B cell (primary cell): ENCODE measurements around the gene CAMTA1. TPM values are rescaled to one million over a fixed set of nuclear protein-coding genes. Genes with fewer than 3 reads are reported as not detected.

Experiments
- ATAC-seq: fragments of 200-7000 bp; cut with Tn5 transposase; one replicate; pipeline ENCODE4 v1.10.0; 2021; ENCODE audit warnings: low read depth, mild to moderate bottlenecking, moderate number of reproducible peaks, moderate library complexity
- CTCF ChIA-PET: fragments of 350-600 bp; sonication (Branson Sonifier 250); formaldehyde crosslinking; loops from one replicate; lab custom pipeline; 2021; ENCODE audit warnings: antibody characterized with exemption, inconsistent platforms; lab: Charles Lee
- POLR2A ChIA-PET: fragments of 350-600 bp; sonication (Branson Sonifier 250); formaldehyde crosslinking; loops from one replicate; lab custom pipeline; 2021; ENCODE audit warnings: antibody characterized with exemption; lab: Charles Lee
- DNase-seq: peaks from one replicate; pipeline ENCODE4 v3.0.0; 2013
- H2AFZ ChIP-seq: 2 replicates; pipeline ENCODE4 v1.6.1; 2012; ENCODE audit warnings: mild to moderate bottlenecking, low read depth, low read length; ENCODE audit not compliant: insufficient read depth, poor library complexity, severe bottlenecking
- H3K27ac ChIP-seq, 2 donors: 1 replicate in 1 of 2; 2 replicates in 1 of 2; pipeline ENCODE4 v1.5.1; 2012 to 2013; ENCODE audit warnings: low read length in 2 of 2, mild to moderate bottlenecking in 2 of 2, moderate library complexity in 1 of 2
- H3K27me3 ChIP-seq, 4 experiments: fragments of 200-600 bp in 1 of 4; sonication (generic) in 1 of 4; replicated peaks in 1 of 4; 1 replicate in 2 of 4; 2 replicates in 2 of 4; pipeline versions ENCODE4 v1.6.1 to v1.7.0; 2013 to 2016; ENCODE audit warnings: low read length in 3 of 4, mild to moderate bottlenecking in 2 of 4, mixed read lengths in 1 of 4, moderate library complexity in 1 of 4; ENCODE audit not compliant: insufficient read depth in 4 of 4, control insufficient read depth in 3 of 4; ENCODE audit errors: control extremely low read depth in 1 of 4
- H3K36me3 ChIP-seq, 2 experiments: replicated peaks in 1 of 2; 1 replicate in 1 of 2; 2 replicates in 1 of 2; pipeline versions ENCODE4 v1.6.1 to v1.7.1; 2013; ENCODE audit warnings: low read length in 1 of 2; ENCODE audit not compliant: insufficient read depth in 2 of 2, control insufficient read depth in 1 of 2; ENCODE audit errors: control extremely low read depth in 1 of 2, extremely low read depth in 1 of 2
- H3K4me1 ChIP-seq, 2 donors: fragments of 200-600 bp in 1 of 2; sonication (generic) in 1 of 2; 1 replicate in 1 of 2; 2 replicates in 1 of 2; pipeline versions ENCODE4 v1.5.1 to v1.6.1; 2013 to 2017; ENCODE audit warnings: low read length in 2 of 2; ENCODE audit not compliant: control insufficient read depth in 2 of 2, insufficient read depth in 2 of 2
- H3K4me2 ChIP-seq: replicated peaks from 2 replicates; pipeline ENCODE3; 2012; ENCODE audit warnings: mild to moderate bottlenecking, low read depth, low read length; ENCODE audit not compliant: poor library complexity, severe bottlenecking
- H3K4me3 ChIP-seq, 5 experiments: fragments of 200-600 bp in 1 of 5; sonication (generic) in 1 of 5; 1 replicate in 3 of 5; 2 replicates in 2 of 5; pipeline versions ENCODE4 v1.5.1 to v1.7.0; 2011 to 2016; ENCODE audit warnings: low read length in 4 of 5, mild to moderate bottlenecking in 4 of 5, low read depth in 2 of 5, control low read depth in 1 of 5, moderate library complexity in 1 of 5; ENCODE audit not compliant: insufficient read depth in 1 of 5; ENCODE audit errors: control extremely low read depth in 1 of 5, extremely low read depth in 1 of 5
- H3K79me2 ChIP-seq: fragments of 200-600 bp; sonication (generic); one replicate; pipeline ENCODE4 v1.6.0; 2016; ENCODE audit warnings: low read length; ENCODE audit not compliant: control insufficient read depth, insufficient read depth
- H3K9ac ChIP-seq: fragments of 200-600 bp; sonication (generic); 2 replicates; pipeline ENCODE4 v1.6.1; 2017; ENCODE audit warnings: mild to moderate bottlenecking, low read length, moderate library complexity
- H3K9me3 ChIP-seq, 3 donors: one replicate each; pipeline versions ENCODE4 v1.6.1 to v1.7.1; 2013; ENCODE audit warnings: low read length in 2 of 3; ENCODE audit not compliant: control insufficient read depth in 2 of 3, insufficient read depth in 1 of 3; ENCODE audit errors: control extremely low read depth in 1 of 3
- H4K20me1 ChIP-seq: 2 replicates; pipeline ENCODE4 v1.6.0; 2012; ENCODE audit warnings: mild to moderate bottlenecking, low read length; ENCODE audit not compliant: insufficient read depth, control insufficient read depth, poor library complexity, severe bottlenecking
- H3K27ac Mint-ChIP-seq: one replicate; pipeline ENCODE4 v1.8.0; 2021; ENCODE audit warnings: mixed read lengths
- H3K27me3 Mint-ChIP-seq: one replicate; pipeline ENCODE4 v1.8.0; 2021; ENCODE audit warnings: mixed read lengths
- H3K4me1 Mint-ChIP-seq: one replicate; pipeline ENCODE4 v1.8.0; 2021; ENCODE audit warnings: mixed read lengths
- H3K4me3 Mint-ChIP-seq: one replicate; pipeline ENCODE4 v1.8.0; 2021; ENCODE audit warnings: mixed read lengths
- H3K9me3 Mint-ChIP-seq: one replicate; pipeline ENCODE4 v1.8.0; 2022; ENCODE audit warnings: mixed read lengths; ENCODE audit not compliant: insufficient read depth
- EZH2 ChIP-seq: IDR thresholded peaks from 2 replicates; pipeline ENCODE4 v1.6.1; 2012; ENCODE audit warnings: borderline replicate concordance, low read depth, mild to moderate bottlenecking, moderate library complexity, low read length; ENCODE audit not compliant: insufficient read depth, poor library complexity, severe bottlenecking
- WGBS: methylation state at CpG from one replicate; pipeline ENCODE4 v1.1.5; 2013; ENCODE audit warnings: missing lambda C conversion rate; ENCODE audit not compliant: insufficient coverage; 5-methylcytosine and 5-hydroxymethylcytosine counted together
- intact Hi-C: fragments of 100-400 bp; cut with micrococcal nuclease; formaldehyde crosslinking; loops from one replicate; pipeline ENCODE4 v1.10.0; 2022
- polyA plus RNA-seq: library from polyadenylated mRNA; depleted of rRNA; stranded (reverse); fragments of >200 nt; gene quantifications from 2 replicates; pipeline ENCODE4 v1.2.3, GENCODE V29; 2012
- total RNA-seq, 2 donors: library from RNA; stranded (reverse); fragments of 120-200 nt in 1 of 2; gene quantifications; 1 replicate in 1 of 2; 2 replicates in 1 of 2; pipeline versions ENCODE4 v1.2.3 to v1.2.4, GENCODE V29; 2013 to 2022
- TF ChIP-seq, protein P1 (sequence below): fragments of 200-600 bp; IDR thresholded peaks from one replicate; pipeline ENCODE4 v1.8.0; 2022; ENCODE audit warnings: antibody characterized with exemption, mild to moderate bottlenecking

Gene CAMTA1
- total and polyA plus RNA-seq, 2 donors (not counting 1 experiment from before 2014, with no cell fraction given): 42.2 to 45.7 TPM

DNA sequence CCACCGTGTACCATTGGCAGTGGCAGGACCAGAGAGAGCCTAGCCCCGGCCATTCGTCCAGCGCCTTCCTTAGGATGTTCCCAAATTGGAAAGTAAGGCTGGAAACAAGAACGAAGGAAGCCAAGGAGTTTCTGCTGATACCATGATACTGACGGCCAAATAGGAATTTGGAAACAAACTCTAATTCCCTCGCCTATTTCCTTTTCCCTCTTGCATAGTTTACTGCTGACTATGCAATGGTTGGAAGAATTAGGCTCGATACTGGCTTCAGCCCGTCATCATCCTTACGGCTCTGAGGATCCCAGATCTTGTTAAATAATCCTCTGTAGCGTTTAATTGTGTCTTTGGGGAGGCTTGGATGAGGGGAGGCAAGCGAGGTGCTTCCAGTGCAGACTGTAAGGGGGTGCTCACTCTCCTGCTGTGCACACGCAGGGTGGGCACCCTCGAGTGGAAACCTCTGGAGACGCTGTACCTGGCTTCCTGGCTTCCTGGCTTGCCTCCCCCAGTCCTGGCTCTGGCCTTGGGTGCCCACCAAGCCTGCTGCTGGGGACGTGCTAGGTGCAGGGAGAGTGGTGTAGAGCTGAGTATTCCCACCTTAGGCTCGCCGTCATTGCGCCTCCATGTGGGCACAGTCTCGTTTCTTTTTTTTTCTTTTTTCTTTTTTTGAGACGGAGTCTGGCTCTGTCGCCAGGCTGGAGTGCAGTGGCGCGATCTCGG, 27.4 kb upstream of the CAMTA1 start:
- H3K4me1 ChIP-seq: peaks cover 0 to 4% of the 10 kb centered on the region in 2 donors
- H3K4me3 ChIP-seq: no peak overlapping the region
- CTCF ChIA-PET: no interaction called here
- Mint-ChIP-seq H3K4me3 (no peak overlapping the region), H3K27me3 (peaks cover 15% of the 10 kb centered on the region), H3K4me1 (peaks cover 6% of the 10 kb centered on the region), H3K27ac (no peak overlapping the region), H3K9me3 (no peaks in the 10 kb centered on the region)
- no peaks in the 10 kb centered on the region for H3K27me3 ChIP-seq
- POLR2A ChIA-PET: no interaction called here
- no peak overlapping the region for H3K27ac ChIP-seq
- intact Hi-C loops: no loop called here
- no peak overlapping the region for H3K4me2 ChIP-seq
- WGBS: 94% methylated on average over 19 of the region's 25 CpGs
- H4K20me1 ChIP-seq: no peaks in the 10 kb centered on the region
- H3K9me3 ChIP-seq: no peaks in the 10 kb centered on the region
- no peak for ATAC-seq
- no peaks in the 10 kb centered on the region for H3K36me3 ChIP-seq
- H3K79me2 ChIP-seq: no peaks in the 10 kb centered on the region
- TF ChIP-seq, protein P1, sequence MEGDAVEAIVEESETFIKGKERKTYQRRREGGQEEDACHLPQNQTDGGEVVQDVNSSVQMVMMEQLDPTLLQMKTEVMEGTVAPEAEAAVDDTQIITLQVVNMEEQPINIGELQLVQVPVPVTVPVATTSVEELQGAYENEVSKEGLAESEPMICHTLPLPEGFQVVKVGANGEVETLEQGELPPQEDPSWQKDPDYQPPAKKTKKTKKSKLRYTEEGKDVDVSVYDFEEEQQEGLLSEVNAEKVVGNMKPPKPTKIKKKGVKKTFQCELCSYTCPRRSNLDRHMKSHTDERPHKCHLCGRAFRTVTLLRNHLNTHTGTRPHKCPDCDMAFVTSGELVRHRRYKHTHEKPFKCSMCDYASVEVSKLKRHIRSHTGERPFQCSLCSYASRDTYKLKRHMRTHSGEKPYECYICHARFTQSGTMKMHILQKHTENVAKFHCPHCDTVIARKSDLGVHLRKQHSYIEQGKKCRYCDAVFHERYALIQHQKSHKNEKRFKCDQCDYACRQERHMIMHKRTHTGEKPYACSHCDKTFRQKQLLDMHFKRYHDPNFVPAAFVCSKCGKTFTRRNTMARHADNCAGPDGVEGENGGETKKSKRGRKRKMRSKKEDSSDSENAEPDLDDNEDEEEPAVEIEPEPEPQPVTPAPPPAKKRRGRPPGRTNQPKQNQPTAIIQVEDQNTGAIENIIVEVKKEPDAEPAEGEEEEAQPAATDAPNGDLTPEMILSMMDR: no peak
- no peak for TF ChIP-seq EZH2
- no peak overlapping the region for H2AFZ ChIP-seq
- no peak overlapping the region for H3K9ac ChIP-seq
- no peak for DNase-seq

DNA sequence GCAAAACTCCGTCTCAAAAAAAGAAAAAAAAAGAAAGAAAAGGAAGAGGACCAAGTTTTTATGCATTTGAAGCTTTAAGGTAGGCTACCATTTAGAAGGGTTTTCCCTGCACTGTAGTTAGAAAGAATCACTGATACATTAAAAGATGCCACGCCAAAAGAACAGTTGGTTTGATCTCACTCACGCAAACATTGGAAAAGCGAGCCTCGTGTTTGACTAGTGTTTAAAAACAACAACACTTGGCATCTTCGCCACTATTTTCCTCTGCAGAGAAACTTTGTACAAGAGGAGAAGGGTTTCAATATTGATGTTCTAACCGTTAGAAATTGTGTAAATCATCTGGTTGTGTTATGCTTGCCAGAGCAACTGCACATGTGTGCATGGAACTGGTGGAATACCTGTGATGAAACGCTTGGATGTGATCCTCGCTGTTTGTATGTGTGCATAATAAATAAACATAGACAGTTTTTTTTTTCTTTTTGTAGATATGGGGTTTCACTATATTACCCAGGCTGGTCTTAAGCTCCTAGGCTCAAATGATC, 24.0 kb upstream of the CAMTA1 start:
- Histone ChIP-seq H3K4me2 (no peak overlapping the region), H3K9ac (no peak overlapping the region), H3K4me1 (peaks cover 0 to 4% of the 10 kb centered on the region in 2 donors), H4K20me1 (no peaks in the 10 kb centered on the region), H3K36me3 (no peaks in the 10 kb centered on the region), H3K27me3 (peaks cover 0 to 2% (median 0%) of the 10 kb centered on the region in 4 experiments), H2AFZ (no peak overlapping the region), H3K79me2 (no peaks in the 10 kb centered on the region), H3K4me3 (no peak overlapping the region), H3K27ac (no peak overlapping the region), H3K9me3 (no peaks in the 10 kb centered on the region)
- 71% methylated on average over 3 of the region's 9 CpGs for WGBS
- CTCF ChIA-PET: no interaction called here
- Mint-ChIP-seq H3K27ac (no peak overlapping the region), H3K27me3 (peaks cover 3% of the 10 kb centered on the region), H3K4me3 (no peak overlapping the region), H3K4me1 (peaks cover 6% of the 10 kb centered on the region), H3K9me3 (no peaks in the 10 kb centered on the region)
- TF ChIP-seq EZH2: no peak
- TF ChIP-seq, protein P1: no peak
- ATAC-seq (no peak), DNase-seq (no peak)
- POLR2A ChIA-PET: no interaction called here
- intact Hi-C loops: no loop called here
